Karpas-422 (cell line): ENCODE data around the gene BIRC7. TPM values are rescaled to one million over a fixed set of nuclear protein-coding genes. Genes with fewer than 3 reads are reported as not detected.
A peak's percentile ranks its signal among the peaks of the same experiment; 100 is the strongest.

Experiments
- DNase-seq: peaks from one replicate; pipeline ENCODE4 v3.0.0-alpha.2; 2015
- H2AFZ ChIP-seq: fragments of 200-600 bp; sonication (generic); 2 replicates; pipeline ENCODE4 v1.6.1; 2014; ENCODE audit warnings: antibody characterized with exemption, low read length, mixed read lengths
- H3K27ac ChIP-seq: fragments of 200-600 bp; sonication (generic); 2 replicates; pipeline ENCODE4 v1.5.1; 2014; ENCODE audit warnings: mild to moderate bottlenecking, low read length, moderate library complexity
- H3K27me3 ChIP-seq: fragments of 200-600 bp; sonication (generic); 2 replicates; pipeline ENCODE4 v1.6.1; 2014; ENCODE audit warnings: low read length, mixed read lengths
- H3K36me3 ChIP-seq: fragments of 200-600 bp; sonication (generic); 2 replicates; pipeline ENCODE4 v1.6.1; 2014; ENCODE audit warnings: low read length, mixed read lengths; ENCODE audit not compliant: insufficient read depth
- H3K4me1 ChIP-seq: fragments of 200-600 bp; sonication (generic); 2 replicates; pipeline ENCODE4 v1.6.1; 2014; ENCODE audit warnings: mild to moderate bottlenecking, low read length, mixed read lengths
- H3K4me2 ChIP-seq: fragments of 200-600 bp; sonication (generic); 2 replicates; pipeline ENCODE4 v1.6.1; 2014; ENCODE audit warnings: low read length, low read depth, mild to moderate bottlenecking; ENCODE audit not compliant: poor library complexity, severe bottlenecking
- H3K4me3 ChIP-seq: fragments of 200-600 bp; sonication (generic); 2 replicates; pipeline ENCODE4 v1.5.1; 2014; ENCODE audit warnings: mild to moderate bottlenecking, antibody characterized with exemption, low read length, mixed read lengths
- H3K79me2 ChIP-seq: fragments of 200-600 bp; sonication (generic); 2 replicates; pipeline ENCODE4 v1.6.1; 2014; ENCODE audit warnings: mild to moderate bottlenecking, low read length, mixed read lengths
- H3K9ac ChIP-seq: fragments of 200-600 bp; sonication (generic); 2 replicates; pipeline ENCODE4 v1.6.0; 2014; ENCODE audit warnings: low read length
- H3K9me2 ChIP-seq: fragments of 200-600 bp; sonication (generic), shearing (Covaris generic); replicated peaks from 2 replicates; pipeline ENCODE4 v1.6.0; 2014; ENCODE audit warnings: mild to moderate bottlenecking, low read length, moderate library complexity; ENCODE audit not compliant: insufficient read depth
- H3K9me3 ChIP-seq: fragments of 300-700, 200-600 bp; sonication (generic); 2 replicates; pipeline ENCODE4 v1.6.1; 2014; ENCODE audit warnings: low read length, mixed read lengths
- H4K20me1 ChIP-seq: fragments of 200-600 bp; sonication (generic); 2 replicates; pipeline ENCODE4 v1.6.1; 2014; ENCODE audit warnings: mild to moderate bottlenecking, antibody characterized with exemption, low read length, low read depth; ENCODE audit not compliant: insufficient read depth
- total RNA-seq: library from RNA; depleted of rRNA; stranded (reverse); fragments of >200 nt; shearing (Covaris generic); gene quantifications from 2 replicates; pipeline ENCODE4 v1.2.3, GENCODE V29; 2014; ENCODE audit warnings: low replicate concordance

Gene BIRC7
- total RNA-seq, 1 experiment from 2014 or later: 10.7 TPM

GRCh38 chr20:63233924-63234323, 1.8 kb upstream of the BIRC7 start:
- Histone ChIP-seq H4K20me1 (no peaks in the 10 kb centered on the region), H3K9me2 (no peaks in the 10 kb centered on the region), H2AFZ (no peak overlapping the region), H3K4me3 (no peak overlapping the region), H3K4me1 (peaks cover 20% of the 10 kb centered on the region), H3K27me3 (no peaks in the 10 kb centered on the region), H3K9ac (no peak overlapping the region), H3K27ac (no peak overlapping the region), H3K79me2 (no peaks in the 10 kb centered on the region), H3K9me3 (no peaks in the 10 kb centered on the region), H3K4me2 (no peak overlapping the region), H3K36me3 (no peaks in the 10 kb centered on the region)
- DNase-seq: no peak

- DNase-seq: peak; percentile 69
- Histone ChIP-seq H3K9ac (no peak overlapping the region), H2AFZ (no peak overlapping the region), H3K4me1 (peaks cover 20% of the 10 kb centered on the region), H3K36me3 (no peaks in the 10 kb centered on the region), H3K27me3 (no peaks in the 10 kb centered on the region), H3K79me2 (no peaks in the 10 kb centered on the region), H3K9me3 (no peaks in the 10 kb centered on the region), H3K4me2 (no peak overlapping the region), H3K9me2 (no peaks in the 10 kb centered on the region), H3K4me3 (no peak overlapping the region), H4K20me1 (no peaks in the 10 kb centered on the region), H3K27ac (no peak overlapping the region)
These were observed 859 bp upstream of the BIRC7 start for GRCh38 chr20:63234693-63235398.

GRCh38 chr20:63236116-63236837, 572 bp downstream of the BIRC7 start:
- no peaks in the 10 kb centered on the region for H3K27me3 ChIP-seq

GRCh38 chr20:63238031-63238430, 2.3 kb downstream of the BIRC7 start:
- peaks cover 20% of the 10 kb centered on the region for H3K4me1 ChIP-seq
- no peaks in the 10 kb centered on the region for H3K27me3 ChIP-seq
- no peaks in the 10 kb centered on the region for H4K20me1 ChIP-seq
- H3K36me3 ChIP-seq: no peaks in the 10 kb centered on the region
- H3K9me2 ChIP-seq: no peaks in the 10 kb centered on the region
- DNase-seq: no peak
- peak overlapping the region; percentile 37; the same call in 1 of the 2 replicates for H3K9ac ChIP-seq
- H3K9me3 ChIP-seq: no peaks in the 10 kb centered on the region
- no peak overlapping the region for H3K4me2 ChIP-seq
- no peak overlapping the region for H2AFZ ChIP-seq
- no peak overlapping the region; the same call in 1 of the 2 replicates for H3K4me3 ChIP-seq
- no peak overlapping the region for H3K27ac ChIP-seq
- H3K79me2 ChIP-seq: no peaks in the 10 kb centered on the region

More at GRCh38 chr20:63236116-63236837, 572 bp downstream of the BIRC7 start:
- no peaks in the 10 kb centered on the region for H3K9me3 ChIP-seq
- peaks cover 20% of the 10 kb centered on the region for H3K4me1 ChIP-seq
- no peaks in the 10 kb centered on the region for H3K9me2 ChIP-seq
- H3K4me3 ChIP-seq: no peak overlapping the region
- no peaks in the 10 kb centered on the region for H3K79me2 ChIP-seq
- 0 out of 2 replicates have a peak overlapping the region, but pooled peaks have one; percentile 60 for H3K9ac ChIP-seq
- no peak overlapping the region for H2AFZ ChIP-seq
- H4K20me1 ChIP-seq: no peaks in the 10 kb centered on the region
- no peaks in the 10 kb centered on the region for H3K36me3 ChIP-seq
- no peak overlapping the region for H3K4me2 ChIP-seq
- no peak overlapping the region for H3K27ac ChIP-seq
- no peak for DNase-seq

GRCh38 chr20:63238514-63239125, 2.9 kb downstream of the BIRC7 start:
- Histone ChIP-seq H3K36me3 (no peaks in the 10 kb centered on the region), H3K4me1 (peaks cover 20% of the 10 kb centered on the region), H3K4me2 (no peak overlapping the region), H3K9me3 (no peaks in the 10 kb centered on the region), H3K4me3 (no peak overlapping the region; the same call in 1 of the 2 replicates), H4K20me1 (no peaks in the 10 kb centered on the region), H3K79me2 (no peaks in the 10 kb centered on the region), H2AFZ (no peak overlapping the region), H3K27me3 (no peaks in the 10 kb centered on the region), H3K9me2 (no peaks in the 10 kb centered on the region), H3K9ac (peak overlapping the region; percentile 37; the same call in 1 of the 2 replicates), H3K27ac (no peak overlapping the region)
- peak; percentile 71 for DNase-seq

GRCh38 chr20:63239431-63239830, 3.7 kb downstream of the BIRC7 start:
- Histone ChIP-seq H3K9ac (no peak overlapping the region), H3K4me1 (peaks cover 20% of the 10 kb centered on the region), H2AFZ (no peak overlapping the region), H3K27me3 (no peaks in the 10 kb centered on the region), H3K9me2 (no peaks in the 10 kb centered on the region), H3K36me3 (no peaks in the 10 kb centered on the region), H3K9me3 (no peaks in the 10 kb centered on the region), H3K4me3 (no peak overlapping the region), H3K79me2 (no peaks in the 10 kb centered on the region), H3K4me2 (no peak overlapping the region), H3K27ac (no peak overlapping the region), H4K20me1 (no peaks in the 10 kb centered on the region)
- no peak for DNase-seq

- no peak overlapping the region for H3K9ac ChIP-seq
- no peaks in the 10 kb centered on the region for H3K27me3 ChIP-seq
- H3K4me1 ChIP-seq: peaks cover 18% of the 10 kb centered on the region
- H3K4me2 ChIP-seq: no peak overlapping the region
- no peak overlapping the region for H3K27ac ChIP-seq
- no peaks in the 10 kb centered on the region for H3K79me2 ChIP-seq
- no peak overlapping the region for H3K4me3 ChIP-seq
- H3K9me2 ChIP-seq: no peaks in the 10 kb centered on the region
- no peak overlapping the region for H2AFZ ChIP-seq
- no peaks in the 10 kb centered on the region for H3K36me3 ChIP-seq
- no peak for DNase-seq
- H4K20me1 ChIP-seq: no peaks in the 10 kb centered on the region
- no peaks in the 10 kb centered on the region for H3K9me3 ChIP-seq
These were observed 4.3 kb downstream of the BIRC7 start for GRCh38 chr20:63240004-63240403.

GRCh38 chr20:63241272-63241671, 5.6 kb downstream of the BIRC7 start:
- Histone ChIP-seq H3K4me2 (no peak overlapping the region), H3K4me3 (no peak overlapping the region), H3K27ac (no peak overlapping the region), H3K27me3 (no peaks in the 10 kb centered on the region), H3K36me3 (no peaks in the 10 kb centered on the region), H3K79me2 (no peaks in the 10 kb centered on the region), H4K20me1 (no peaks in the 10 kb centered on the region), H3K4me1 (peaks cover 10% of the 10 kb centered on the region), H3K9ac (no peak overlapping the region), H2AFZ (no peak overlapping the region), H3K9me3 (no peaks in the 10 kb centered on the region), H3K9me2 (no peaks in the 10 kb centered on the region)
- DNase-seq: no peak
